ENCODE measurements around the gene RPL13A. TPM values are rescaled to one million over a fixed set of nuclear protein-coding genes. Genes with fewer than 3 reads are reported as not detected.
A peak's percentile ranks its signal among the peaks of the same experiment; 100 is the strongest.

RPL13A gene
- total and polyA plus RNA-seq, 9 of the 15 experiments (the other 6 are each of a cell fraction or from before 2014, with no cell fraction given) = 1,744 to 5,482 (median 2,949) TPM

- TF ChIP-seq, protein P1, sequence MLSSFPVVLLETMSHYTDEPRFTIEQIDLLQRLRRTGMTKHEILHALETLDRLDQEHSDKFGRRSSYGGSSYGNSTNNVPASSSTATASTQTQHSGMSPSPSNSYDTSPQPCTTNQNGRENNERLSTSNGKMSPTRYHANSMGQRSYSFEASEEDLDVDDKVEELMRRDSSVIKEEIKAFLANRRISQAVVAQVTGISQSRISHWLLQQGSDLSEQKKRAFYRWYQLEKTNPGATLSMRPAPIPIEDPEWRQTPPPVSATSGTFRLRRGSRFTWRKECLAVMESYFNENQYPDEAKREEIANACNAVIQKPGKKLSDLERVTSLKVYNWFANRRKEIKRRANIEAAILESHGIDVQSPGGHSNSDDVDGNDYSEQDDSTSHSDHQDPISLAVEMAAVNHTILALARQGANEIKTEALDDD (IDR thresholded peaks at IDR 0.05) = no peak
- TF ChIP-seq, protein P2, sequence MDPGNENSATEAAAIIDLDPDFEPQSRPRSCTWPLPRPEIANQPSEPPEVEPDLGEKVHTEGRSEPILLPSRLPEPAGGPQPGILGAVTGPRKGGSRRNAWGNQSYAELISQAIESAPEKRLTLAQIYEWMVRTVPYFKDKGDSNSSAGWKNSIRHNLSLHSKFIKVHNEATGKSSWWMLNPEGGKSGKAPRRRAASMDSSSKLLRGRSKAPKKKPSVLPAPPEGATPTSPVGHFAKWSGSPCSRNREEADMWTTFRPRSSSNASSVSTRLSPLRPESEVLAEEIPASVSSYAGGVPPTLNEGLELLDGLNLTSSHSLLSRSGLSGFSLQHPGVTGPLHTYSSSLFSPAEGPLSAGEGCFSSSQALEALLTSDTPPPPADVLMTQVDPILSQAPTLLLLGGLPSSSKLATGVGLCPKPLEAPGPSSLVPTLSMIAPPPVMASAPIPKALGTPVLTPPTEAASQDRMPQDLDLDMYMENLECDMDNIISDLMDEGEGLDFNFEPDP (CRISPR knock-in tag; IDR thresholded peaks at IDR 0.05) = no peak
- TF ChIP-seq KDM4B (IDR thresholded peaks at IDR 0.05; ENCODE audit: borderline replicate concordance in 2 of 2, low read depth in 1 of 2) = no peak
- no peak for TF ChIP-seq SRSF9 (IDR thresholded peaks at IDR 0.05; ENCODE audit: borderline replicate concordance, low read depth, low read length)
- TF ChIP-seq SAFB2 (IDR thresholded peaks at IDR 0.05; ENCODE audit: borderline replicate concordance, low read depth, low read length, severe bottlenecking) = no peak
- TF ChIP-seq CBFB (CRISPR knock-in tag; IDR thresholded peaks at IDR 0.05) = 0 out of 2 replicates have a peak, but pooled peaks have one; percentile 13
- peak; percentile 65 for TF ChIP-seq XRCC5 (IDR thresholded peaks at IDR 0.05; ENCODE audit: low read depth, low read length)
- TF ChIP-seq PTRF (tag; IDR thresholded peaks at IDR 0.05) = no peak
- peak; percentile 76 for TF ChIP-seq RB1 (IDR thresholded peaks at IDR 0.05; ENCODE audit: low read depth)
- peak; percentile 98 for TF ChIP-seq NFRKB (IDR thresholded peaks at IDR 0.05; ENCODE audit: low read depth)
- no peak for TF ChIP-seq HMG20B (CRISPR knock-in tag; IDR thresholded peaks at IDR 0.05)
- no peak for TF ChIP-seq SREBF1 (IDR thresholded peaks at IDR 0.05; ENCODE audit: borderline replicate concordance, low read depth, low read length)
- TF ChIP-seq ZNF551 (CRISPR knock-in tag; IDR thresholded peaks at IDR 0.05) = no peak
- TF ChIP-seq, protein P3, sequence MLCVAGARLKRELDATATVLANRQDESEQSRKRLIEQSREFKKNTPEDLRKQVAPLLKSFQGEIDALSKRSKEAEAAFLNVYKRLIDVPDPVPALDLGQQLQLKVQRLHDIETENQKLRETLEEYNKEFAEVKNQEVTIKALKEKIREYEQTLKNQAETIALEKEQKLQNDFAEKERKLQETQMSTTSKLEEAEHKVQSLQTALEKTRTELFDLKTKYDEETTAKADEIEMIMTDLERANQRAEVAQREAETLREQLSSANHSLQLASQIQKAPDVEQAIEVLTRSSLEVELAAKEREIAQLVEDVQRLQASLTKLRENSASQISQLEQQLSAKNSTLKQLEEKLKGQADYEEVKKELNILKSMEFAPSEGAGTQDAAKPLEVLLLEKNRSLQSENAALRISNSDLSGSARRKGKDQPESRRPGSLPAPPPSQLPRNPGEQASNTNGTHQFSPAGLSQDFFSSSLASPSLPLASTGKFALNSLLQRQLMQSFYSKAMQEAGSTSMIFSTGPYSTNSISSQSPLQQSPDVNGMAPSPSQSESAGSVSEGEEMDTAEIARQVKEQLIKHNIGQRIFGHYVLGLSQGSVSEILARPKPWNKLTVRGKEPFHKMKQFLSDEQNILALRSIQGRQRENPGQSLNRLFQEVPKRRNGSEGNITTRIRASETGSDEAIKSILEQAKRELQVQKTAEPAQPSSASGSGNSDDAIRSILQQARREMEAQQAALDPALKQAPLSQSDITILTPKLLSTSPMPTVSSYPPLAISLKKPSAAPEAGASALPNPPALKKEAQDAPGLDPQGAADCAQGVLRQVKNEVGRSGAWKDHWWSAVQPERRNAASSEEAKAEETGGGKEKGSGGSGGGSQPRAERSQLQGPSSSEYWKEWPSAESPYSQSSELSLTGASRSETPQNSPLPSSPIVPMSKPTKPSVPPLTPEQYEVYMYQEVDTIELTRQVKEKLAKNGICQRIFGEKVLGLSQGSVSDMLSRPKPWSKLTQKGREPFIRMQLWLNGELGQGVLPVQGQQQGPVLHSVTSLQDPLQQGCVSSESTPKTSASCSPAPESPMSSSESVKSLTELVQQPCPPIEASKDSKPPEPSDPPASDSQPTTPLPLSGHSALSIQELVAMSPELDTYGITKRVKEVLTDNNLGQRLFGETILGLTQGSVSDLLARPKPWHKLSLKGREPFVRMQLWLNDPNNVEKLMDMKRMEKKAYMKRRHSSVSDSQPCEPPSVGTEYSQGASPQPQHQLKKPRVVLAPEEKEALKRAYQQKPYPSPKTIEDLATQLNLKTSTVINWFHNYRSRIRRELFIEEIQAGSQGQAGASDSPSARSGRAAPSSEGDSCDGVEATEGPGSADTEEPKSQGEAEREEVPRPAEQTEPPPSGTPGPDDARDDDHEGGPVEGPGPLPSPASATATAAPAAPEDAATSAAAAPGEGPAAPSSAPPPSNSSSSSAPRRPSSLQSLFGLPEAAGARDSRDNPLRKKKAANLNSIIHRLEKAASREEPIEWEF (CRISPR knock-in tag; IDR thresholded peaks at IDR 0.05) = no peak
- peak; percentile 78; the same call in 1 of the 2 replicates for TF ChIP-seq ZNF431 (CRISPR knock-in tag; IDR thresholded peaks at IDR 0.05)
- TF ChIP-seq, protein P4, sequence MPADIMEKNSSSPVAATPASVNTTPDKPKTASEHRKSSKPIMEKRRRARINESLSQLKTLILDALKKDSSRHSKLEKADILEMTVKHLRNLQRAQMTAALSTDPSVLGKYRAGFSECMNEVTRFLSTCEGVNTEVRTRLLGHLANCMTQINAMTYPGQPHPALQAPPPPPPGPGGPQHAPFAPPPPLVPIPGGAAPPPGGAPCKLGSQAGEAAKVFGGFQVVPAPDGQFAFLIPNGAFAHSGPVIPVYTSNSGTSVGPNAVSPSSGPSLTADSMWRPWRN (IDR thresholded peaks at IDR 0.05; ENCODE audit: low read depth) = no peak
- 0 out of 2 replicates have a peak, but pooled peaks have one; percentile 2 for TF ChIP-seq CBFA2T3 (IDR thresholded peaks at IDR 0.05)
- peak; percentile 47; the same call in 1 of the 2 replicates for TF ChIP-seq HMG20A (CRISPR knock-in tag; conservative IDR thresholded peaks at IDR 0.05)
- TF ChIP-seq, protein P5, sequence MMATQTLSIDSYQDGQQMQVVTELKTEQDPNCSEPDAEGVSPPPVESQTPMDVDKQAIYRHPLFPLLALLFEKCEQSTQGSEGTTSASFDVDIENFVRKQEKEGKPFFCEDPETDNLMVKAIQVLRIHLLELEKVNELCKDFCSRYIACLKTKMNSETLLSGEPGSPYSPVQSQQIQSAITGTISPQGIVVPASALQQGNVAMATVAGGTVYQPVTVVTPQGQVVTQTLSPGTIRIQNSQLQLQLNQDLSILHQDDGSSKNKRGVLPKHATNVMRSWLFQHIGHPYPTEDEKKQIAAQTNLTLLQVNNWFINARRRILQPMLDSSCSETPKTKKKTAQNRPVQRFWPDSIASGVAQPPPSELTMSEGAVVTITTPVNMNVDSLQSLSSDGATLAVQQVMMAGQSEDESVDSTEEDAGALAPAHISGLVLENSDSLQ (IDR thresholded peaks at IDR 0.05) = no peak; the same call in 1 of the 2 replicates
Measured at GRCh38 chr19:49487277-49488045, at the start of gene RPL13A (continued).
